GM19193 (cell line): ENCODE results near the gene SLC29A3.

ENCODE experiments used
- POLR2A ChIP-seq: IDR thresholded peaks from 4 replicates; pipeline ENCODE4 v1.6.1; 2011; ENCODE audit not compliant: insufficient read depth, insufficient read length; ENCODE audit errors: extremely low read depth

Gene SLC29A3

GRCh38 chr10:71292624-71293445 is 26.2 kb upstream of the SLC29A3 start:
- TF ChIP-seq POLR2A = no peak

- no peak for TF ChIP-seq POLR2A
Measured at GRCh38 chr10:71293446-71294084, 25.5 kb upstream of the SLC29A3 start.

- TF ChIP-seq POLR2A = no peak
Measured at GRCh38 chr10:71294091-71294561, 24.9 kb upstream of the SLC29A3 start.

DNA sequence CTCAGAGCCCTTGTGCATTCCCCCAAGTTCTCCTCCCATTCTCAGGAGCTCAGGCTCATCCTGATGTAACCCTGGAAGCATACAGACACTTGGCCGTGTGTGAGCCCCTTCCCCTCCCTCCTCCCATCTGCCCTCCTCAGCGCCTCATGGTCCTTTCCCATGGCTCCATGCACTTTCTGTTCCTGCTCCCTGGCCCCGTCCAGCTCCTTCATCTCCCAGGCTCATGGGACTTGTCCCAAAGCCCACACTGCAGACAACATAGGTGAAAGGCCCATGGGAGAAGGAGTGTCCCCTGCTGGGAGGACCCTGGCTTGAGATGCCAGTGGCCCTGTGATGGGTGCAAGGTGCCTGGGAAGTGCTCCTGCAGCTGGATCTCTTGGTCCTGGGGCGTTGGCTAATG is 24.2 kb upstream of the SLC29A3 start:
- TF ChIP-seq POLR2A = no peak

DNA sequence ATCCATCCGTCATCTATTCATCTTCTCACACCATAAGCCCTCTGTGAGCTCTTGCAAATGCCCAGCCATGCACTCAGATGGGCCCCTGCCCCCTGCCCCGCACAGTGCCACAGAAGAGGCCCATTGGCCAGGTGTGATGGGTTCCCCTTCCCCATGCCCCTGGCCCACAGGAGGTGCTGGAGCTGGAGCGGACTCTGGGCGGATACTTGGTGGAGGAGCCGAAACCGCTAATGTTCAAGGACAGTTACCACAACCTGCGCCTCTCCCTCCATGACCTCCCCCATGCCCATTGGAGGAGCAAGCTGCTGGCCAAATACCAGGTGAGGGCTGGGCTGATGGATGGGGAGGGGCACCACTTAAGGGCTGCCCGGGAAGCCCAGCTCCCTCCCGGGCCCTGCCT is 23.4 kb upstream of the SLC29A3 start:
- TF ChIP-seq POLR2A = no peak

DNA sequence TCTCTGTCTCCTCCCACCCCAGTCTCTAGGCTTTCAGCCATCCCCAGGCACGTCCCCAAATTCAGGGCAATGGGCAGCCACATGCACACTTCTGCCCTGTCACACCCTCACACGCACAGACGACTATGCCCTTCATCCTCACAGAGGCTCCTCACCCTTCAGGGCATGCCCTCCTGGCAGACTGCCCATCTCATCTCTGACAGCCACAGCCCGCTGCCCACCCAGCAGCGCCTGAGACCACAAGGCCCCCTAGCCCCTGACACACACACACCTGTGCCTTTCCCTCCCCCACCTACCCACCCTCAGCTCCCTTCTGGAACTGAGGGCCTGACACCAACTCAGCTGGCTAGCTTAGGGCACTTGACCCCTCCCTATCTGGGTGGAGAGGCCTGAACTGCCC is 23.0 kb upstream of the SLC29A3 start:
- no peak for TF ChIP-seq POLR2A

DNA sequence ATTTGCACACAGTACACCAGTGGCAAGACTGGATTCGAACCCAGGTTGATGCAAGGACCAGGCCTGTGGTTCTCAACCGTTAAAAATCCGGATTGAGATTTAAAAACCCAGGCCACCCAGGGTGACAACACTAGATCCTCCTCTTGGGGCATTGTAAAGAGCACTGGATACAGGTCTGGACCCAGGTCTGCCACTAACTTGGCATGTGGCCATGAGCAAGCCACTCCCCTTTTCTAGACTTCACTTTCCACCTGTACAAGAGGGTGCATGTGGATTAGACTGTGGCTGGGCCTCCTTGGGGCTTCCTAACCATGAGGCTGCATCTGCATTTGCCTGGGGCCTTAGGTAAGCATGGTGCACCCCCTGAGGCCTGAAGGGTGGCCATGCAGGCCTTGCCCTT is 21.7 kb upstream of the SLC29A3 start:
- no peak for TF ChIP-seq POLR2A

DNA sequence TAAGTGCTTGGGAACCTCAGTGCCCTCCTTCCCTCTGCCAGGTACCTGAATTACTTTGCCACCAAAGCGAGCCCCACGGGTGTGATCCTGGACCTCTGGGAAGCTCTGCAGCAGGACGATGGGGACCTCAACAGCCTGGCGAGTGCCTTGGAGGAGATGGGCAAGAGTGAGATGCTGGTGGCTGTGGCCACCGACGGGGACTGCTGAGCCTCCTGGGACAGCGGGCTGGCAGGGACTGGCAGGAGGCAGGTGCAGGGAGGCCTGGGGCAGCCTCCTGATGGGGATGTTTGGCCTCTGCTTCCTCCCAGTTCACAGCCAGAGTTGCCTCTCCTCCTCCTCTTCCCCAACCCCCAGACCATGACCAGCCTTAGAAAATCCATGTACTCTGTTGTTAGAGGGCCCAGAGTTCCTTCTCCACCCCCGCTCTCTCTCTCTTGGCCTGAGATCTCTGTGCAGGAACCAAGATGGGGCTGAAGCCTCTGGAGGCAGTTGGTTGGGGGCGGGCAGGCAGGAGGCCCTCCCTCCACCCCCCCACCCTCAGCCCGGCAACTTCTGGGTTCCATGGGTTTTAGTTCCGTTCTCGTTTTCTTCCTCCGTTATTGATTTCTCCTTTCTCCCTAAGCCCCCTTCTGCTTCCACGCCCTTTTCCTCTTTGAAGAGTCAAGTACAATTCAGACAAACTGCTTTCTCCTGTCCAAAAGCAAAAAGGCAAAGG is 19.8 kb upstream of the SLC29A3 start:
- TF ChIP-seq POLR2A = no peak

- no peak for TF ChIP-seq POLR2A
Measured at GRCh38 chr10:71300555-71301370, 18.3 kb upstream of the SLC29A3 start.

GRCh38 chr10:71301371-71301916 is 17.6 kb upstream of the SLC29A3 start:
- TF ChIP-seq POLR2A = no peak

DNA sequence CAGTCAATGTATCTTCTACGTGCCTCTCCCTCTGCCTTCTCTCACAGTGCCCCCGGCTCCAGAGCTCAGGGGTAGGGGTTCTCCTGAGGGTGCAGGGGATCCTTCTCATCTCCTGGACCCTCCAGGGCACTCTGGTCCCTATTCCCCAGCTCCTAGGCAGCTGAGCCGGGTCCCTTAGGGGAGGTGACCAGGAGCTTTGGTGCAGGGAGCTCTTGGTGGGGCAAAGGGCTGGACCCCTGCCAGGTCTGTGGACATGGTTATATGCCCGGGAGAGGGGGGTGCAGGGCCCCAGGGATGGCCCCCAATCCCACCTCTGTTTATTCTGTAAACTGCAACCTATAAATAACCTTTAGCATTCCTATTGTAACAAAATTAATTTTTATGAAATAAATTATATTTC is 16.6 kb upstream of the SLC29A3 start:
- TF ChIP-seq POLR2A = no peak

DNA sequence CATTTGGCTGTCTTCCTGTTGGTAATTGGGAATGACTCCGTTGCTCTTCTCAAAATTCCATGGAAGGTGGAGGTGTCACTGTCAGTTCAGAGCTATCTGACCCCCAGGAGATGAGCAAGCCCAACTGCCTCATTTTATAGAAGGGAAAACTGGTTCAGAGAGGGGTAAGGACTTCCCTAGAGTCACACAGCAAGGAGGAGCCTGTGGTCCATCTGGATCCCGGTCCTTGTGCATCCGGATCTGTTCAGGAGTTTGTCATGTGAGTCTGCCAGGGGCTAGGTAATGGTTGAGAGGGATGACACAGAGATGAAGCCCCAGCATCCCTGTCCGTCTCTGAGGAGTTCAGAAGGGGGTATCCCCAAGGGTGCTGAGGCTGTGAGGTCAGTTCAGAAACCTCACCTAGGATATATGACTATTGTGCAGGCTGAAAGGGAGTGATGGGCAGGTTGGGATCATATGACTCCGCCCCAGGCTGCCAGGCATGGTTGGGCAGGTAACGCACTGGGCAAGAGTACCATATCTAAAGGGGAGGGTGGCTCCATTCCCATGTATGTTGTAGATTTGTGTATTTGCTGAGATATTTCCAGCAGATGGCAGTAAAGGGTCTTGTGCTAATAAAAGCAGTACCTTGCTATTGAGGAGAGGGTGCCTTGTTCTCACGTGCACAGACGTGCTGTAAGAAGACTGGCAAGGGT is 16.0 kb upstream of the SLC29A3 start:
- no peak for TF ChIP-seq POLR2A

DNA sequence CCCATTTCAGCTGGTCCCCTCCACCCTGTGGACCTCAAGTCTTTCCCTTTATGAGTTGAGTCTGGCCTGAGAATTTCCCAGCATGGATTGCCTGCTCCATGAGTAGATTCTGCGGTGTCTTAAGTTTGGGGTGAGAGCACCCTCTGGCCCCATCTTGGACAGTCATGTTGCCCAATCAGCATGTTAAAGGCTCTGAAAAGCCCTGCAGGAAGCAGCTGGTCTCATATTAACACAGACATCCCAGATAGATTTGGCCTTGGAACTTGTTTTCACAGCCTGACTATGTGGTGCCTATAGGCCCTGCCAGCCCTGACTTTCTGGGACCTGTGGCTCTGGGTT is 15.5 kb upstream of the SLC29A3 start:
- TF ChIP-seq POLR2A = no peak

- no peak for TF ChIP-seq POLR2A
Measured at GRCh38 chr10:71304914-71305313, 14.1 kb upstream of the SLC29A3 start.
